IMR-90 (cell line): ENCODE measurements around the gene WNT11. TPM values are rescaled to one million over a fixed set of nuclear protein-coding genes. Genes with fewer than 3 reads are reported as not detected.

Experiments used
- ATAC-seq: fragments of 200-7000 bp; cut with Tn5 transposase; 2 replicates; pipeline ENCODE4 v1.9.1; 2020; ENCODE audit warnings: low read depth, mild to moderate bottlenecking, moderate library complexity
- BruUV-seq: library from RNA; stranded (reverse); fragments of 400-500 nt; replicated peaks from 2 replicates; lab custom pipeline; 2021; lab: Mats Ljungman, UMichigan
- CTCF ChIA-PET: fragments of 300-600 bp; formaldehyde crosslinking; extraction: SDS; loops from one replicate; lab custom pipeline; 2021; ENCODE audit warnings: antibody characterized with exemption; lab: Yijun Ruan, JAX
- POLR2A ChIA-PET: fragments of 300-600 bp; sonication (Branson Sonifier 250); formaldehyde crosslinking; loops from one replicate; lab custom pipeline; 2022; ENCODE audit warnings: antibody characterized with exemption; ENCODE audit not compliant: unreplicated experiment; lab: Charles Lee
- DNase-seq: peaks from one replicate; pipeline ENCODE4 v3.0.0; 2013
- H2AFZ ChIP-seq: replicated peaks from 2 replicates; pipeline ENCODE3; 2013; ENCODE audit warnings: low read length, mild to moderate bottlenecking; ENCODE audit not compliant: poor library complexity
- H2AK5ac ChIP-seq: 2 replicates; pipeline ENCODE4 v1.6.1; 2013; ENCODE audit warnings: low read depth, low read length, inconsistent platforms
- H2AK9ac ChIP-seq: replicated peaks from 2 replicates; pipeline ENCODE3; 2013; ENCODE audit warnings: mild to moderate bottlenecking, low read depth, low read length, moderate library complexity; ENCODE audit not compliant: poor library complexity
- H2BK120ac ChIP-seq: 2 replicates; pipeline ENCODE4 v1.6.1; 2013; ENCODE audit warnings: low read depth, low read length, inconsistent platforms
- H2BK15ac ChIP-seq: 3 replicates; pipeline ENCODE4 v1.6.1; 2013; ENCODE audit warnings: low read depth, low read length, inconsistent platforms
- H2BK20ac ChIP-seq: 2 replicates; pipeline ENCODE4 v1.6.1; 2013; ENCODE audit warnings: low read depth, mild to moderate bottlenecking, inconsistent platforms, low read length, moderate library complexity
- H2BK5ac ChIP-seq: 2 replicates; pipeline ENCODE4 v1.6.1; 2013; ENCODE audit warnings: mild to moderate bottlenecking, low read depth, low read length, inconsistent platforms; ENCODE audit not compliant: poor library complexity, severe bottlenecking
- H3K14ac ChIP-seq: replicated peaks from 2 replicates; pipeline ENCODE4 v1.6.1; 2013; ENCODE audit warnings: low read depth, low read length, inconsistent platforms
- H3K18ac ChIP-seq: 2 replicates; pipeline ENCODE4 v1.6.1; 2013; ENCODE audit warnings: low read depth, low read length, control low read depth
- H3K23ac ChIP-seq: 2 replicates; pipeline ENCODE4 v1.6.1; 2013; ENCODE audit warnings: low read depth, low read length, inconsistent platforms
- H3K27ac ChIP-seq: 2 replicates; pipeline ENCODE4 v1.5.1; 2013; ENCODE audit warnings: mild to moderate bottlenecking, control low read depth, low read length; ENCODE audit not compliant: insufficient read depth
- H3K27me3 ChIP-seq: 2 replicates; pipeline ENCODE4 v1.6.1; 2013; ENCODE audit warnings: low read length; ENCODE audit not compliant: control insufficient read depth, insufficient read depth
- H3K36me3 ChIP-seq: 2 replicates; pipeline ENCODE4 v1.6.1; 2013; ENCODE audit warnings: low read length, mixed read lengths; ENCODE audit not compliant: control insufficient read depth, insufficient read depth
- H3K4ac ChIP-seq: 2 replicates; pipeline ENCODE4 v1.6.1; 2013; ENCODE audit warnings: low read depth, low read length, inconsistent platforms
- H3K4me1 ChIP-seq: 2 replicates; pipeline ENCODE4 v1.6.1; 2013; ENCODE audit warnings: low read length, mixed read lengths; ENCODE audit not compliant: control insufficient read depth, insufficient read depth
- H3K4me2 ChIP-seq: 2 replicates; pipeline ENCODE4 v1.6.1; 2013; ENCODE audit warnings: low read depth, mild to moderate bottlenecking, control low read depth, low read length, moderate library complexity
- H3K4me3 ChIP-seq: 2 replicates; pipeline ENCODE4 v1.5.1; 2013; ENCODE audit warnings: low read depth, mild to moderate bottlenecking, control low read depth, low read length, moderate library complexity; ENCODE audit not compliant: insufficient read depth
- H3K56ac ChIP-seq: 2 replicates; pipeline ENCODE4 v1.6.1; 2013; ENCODE audit warnings: low read length, inconsistent platforms; ENCODE audit not compliant: insufficient read depth; ENCODE audit errors: extremely low read depth
- H3K79me1 ChIP-seq, 2 experiments: 2 replicates each; pipeline ENCODE4 v1.6.1; 2013; ENCODE audit warnings: low read length in 2 of 2, inconsistent platforms in 1 of 2, low read depth in 1 of 2
- H3K9ac ChIP-seq: 2 replicates; pipeline ENCODE4 v1.6.1; 2013; ENCODE audit warnings: low read depth, low read length, control low read depth
- H3K9me1 ChIP-seq: 2 replicates; pipeline ENCODE4 v1.6.1; 2013; ENCODE audit warnings: low read length, inconsistent platforms; ENCODE audit not compliant: insufficient read depth
- H3K9me3 ChIP-seq: 2 replicates; pipeline ENCODE4 v1.6.1; 2013; ENCODE audit warnings: low read length; ENCODE audit not compliant: control insufficient read depth, insufficient read depth
- H4K20me1 ChIP-seq: 2 replicates; pipeline ENCODE4 v1.6.1; 2013; ENCODE audit warnings: low read length, inconsistent platforms; ENCODE audit not compliant: insufficient read depth
- H4K5ac ChIP-seq: 2 replicates; pipeline ENCODE4 v1.6.1; 2013; ENCODE audit warnings: mild to moderate bottlenecking, low read depth, low read length, control low read depth
- H4K8ac ChIP-seq, 2 experiments: 2 replicates each; pipeline ENCODE4 v1.6.1; 2013; ENCODE audit warnings: low read depth in 2 of 2, low read length in 2 of 2, control low read depth in 1 of 2, inconsistent platforms in 1 of 2
- H4K91ac ChIP-seq: 2 replicates; pipeline ENCODE4 v1.6.1; 2013; ENCODE audit warnings: low read depth, low read length, inconsistent platforms; ENCODE audit not compliant: insufficient read depth
- BHLHE40 ChIP-seq: fragments of 150-350 bp; IDR thresholded peaks from 2 replicates; pipeline ENCODE4 v1.6.1; 2016; ENCODE audit warnings: mild to moderate bottlenecking, low read depth, low read length
- CEBPB ChIP-seq: IDR thresholded peaks from 2 replicates; pipeline ENCODE4 v1.6.1; 2012; ENCODE audit warnings: low read depth, low read length, improper control_type of control experiment
- CHD1 ChIP-seq: IDR thresholded peaks from 2 replicates; pipeline ENCODE4 v1.6.1; 2012; ENCODE audit warnings: low read depth, low read length, improper control_type of control experiment
- CTCF ChIP-seq: conservative IDR thresholded peaks from 2 replicates; pipeline ENCODE4 v1.5.1; 2012; ENCODE audit warnings: mild to moderate bottlenecking, low read depth, low read length, improper control_type of control experiment
- ELK1 ChIP-seq: fragments of 150-350 bp; IDR thresholded peaks from 2 replicates; pipeline ENCODE4 v1.6.1; 2016; ENCODE audit warnings: low read depth, mild to moderate bottlenecking, low read length, moderate library complexity, borderline replicate concordance
- FOS ChIP-seq: fragments of 150-350 bp; IDR thresholded peaks from 2 replicates; pipeline ENCODE4 v1.6.1; 2016; ENCODE audit warnings: low read depth, low read length
- MAFK ChIP-seq: IDR thresholded peaks from 2 replicates; pipeline ENCODE4 v1.6.1; 2012; ENCODE audit warnings: low read depth, low read length, improper control_type of control experiment
- MAZ ChIP-seq: IDR thresholded peaks from 2 replicates; pipeline ENCODE4 v1.6.1; 2012; ENCODE audit warnings: low read depth, mild to moderate bottlenecking, low read length, improper control_type of control experiment, moderate library complexity, borderline replicate concordance
- POLR2A ChIP-seq: IDR thresholded peaks from 2 replicates; pipeline ENCODE4 v1.6.1; 2012; ENCODE audit warnings: mild to moderate bottlenecking, low read depth, low read length
- RAD21 ChIP-seq: IDR thresholded peaks from 2 replicates; pipeline ENCODE4 v1.6.1; 2012; ENCODE audit warnings: low read length, improper control_type of control experiment
- RCOR1 ChIP-seq: IDR thresholded peaks from 2 replicates; pipeline ENCODE4 v1.6.1; 2012; ENCODE audit warnings: mild to moderate bottlenecking, low read length, improper control_type of control experiment; ENCODE audit not compliant: insufficient replicate concordance
- RFX5 ChIP-seq: IDR thresholded peaks from 2 replicates; pipeline ENCODE4 v1.8.0; 2012; ENCODE audit warnings: low read depth, mild to moderate bottlenecking, low read length, moderate library complexity
- USF2 ChIP-seq: fragments of 150-350 bp; IDR thresholded peaks from 2 replicates; pipeline ENCODE4 v1.6.1; 2017; ENCODE audit warnings: mild to moderate bottlenecking, antibody characterized with exemption, low read length, low read depth
- WGBS, 2 experiments: methylation state at CpG; one replicate each; pipeline versions ENCODE4 v1.1.5 to v1.1.7; 2013; ENCODE audit warnings: missing lambda C conversion rate in 2 of 2; ENCODE audit not compliant: insufficient read length in 1 of 2; ENCODE audit errors: extremely low coverage in 2 of 2; 5-methylcytosine and 5-hydroxymethylcytosine counted together
- dilution Hi-C: fragments of 300-500 bp; cut with HindIII; formaldehyde crosslinking; loops from one replicate; pipeline ENCODE4 v1.14.3; 2018; ENCODE audit warnings: low sequenced_read_pairs; ENCODE audit not compliant: unreplicated experiment
- in situ Hi-C: fragments of 300-500 bp; cut with MboI; formaldehyde crosslinking; loops from 3 replicates; pipeline ENCODE4 v1.14.3; 2019; ENCODE audit warnings: low sequenced_read_pairs, inconsistent platforms, mixed read lengths
- intact Hi-C: fragments of 100-400 bp; cut with micrococcal nuclease; formaldehyde crosslinking; loops from 2 replicates; pipeline ENCODE4 v1.10.0; 2022
- polyA plus RNA-seq, 3 experiments: library from polyadenylated mRNA; depleted of rRNA; stranded (reverse); fragments of >200 nt; gene quantifications; 2 replicates each; pipeline ENCODE4 v1.2.3, GENCODE V29; 2012; ENCODE audit warnings: low replicate concordance in 1 of 3
- total RNA-seq: library from RNA; depleted of rRNA; stranded (reverse); fragments of >200 nt; gene quantifications from 2 replicates; pipeline ENCODE4 v1.2.3, GENCODE V29; 2012

The WNT11 gene
- total and polyA plus RNA-seq, 2 of the 4 experiments (the other 2 are of a cell fraction) = 0.10 TPM; not detected in 1

GRCh38 chr11:76217653-76218160 is 11.4 kb upstream of the WNT11 start:
- intact Hi-C loops = no loop called here
- dilution Hi-C loops = no loop called here
- H3K14ac ChIP-seq = no peak overlapping the region
- H2BK120ac ChIP-seq = no peak overlapping the region
- H3K36me3 ChIP-seq = no peaks in the 10 kb centered on the region
- H3K23ac ChIP-seq = no peak overlapping the region
- H3K4me2 ChIP-seq = no peak overlapping the region
- no peaks in the 10 kb centered on the region for H4K20me1 ChIP-seq
- H3K9me1 ChIP-seq = no peaks in the 10 kb centered on the region; the same call in 1 of the 2 replicates
- H3K4me1 ChIP-seq = no peaks in the 10 kb centered on the region
- in situ Hi-C loops = loop anchor here (10.0 kb wide), 2 partner anchors 307 to 467 kb away; no protein-coding TSS in a partner anchor
- peaks cover 39% of the 10 kb centered on the region for H3K27me3 ChIP-seq
- BruUV-seq = no TSS peak
- no peak overlapping the region for H4K8ac ChIP-seq
- no peak overlapping the region for H2BK5ac ChIP-seq
- POLR2A ChIA-PET = no interaction called here
- no peak overlapping the region for H3K18ac ChIP-seq
- no peaks in the 10 kb centered on the region for H3K79me1 ChIP-seq
- H3K56ac ChIP-seq = no peak overlapping the region
- DNase-seq (no peak), ATAC-seq (no peak)
- no peak overlapping the region for H2BK20ac ChIP-seq
- no peak overlapping the region for H2AK5ac ChIP-seq
- no peak overlapping the region for H3K4me3 ChIP-seq
- 89% methylated on average over 5 of the region's 8 CpGs; no CpG with 5 or more reads in 1 of the 2 experiments for WGBS, 2 experiments
- no peak overlapping the region for H4K91ac ChIP-seq
- no peak overlapping the region for H4K5ac ChIP-seq
- H2BK15ac ChIP-seq = no peak overlapping the region
- H3K9me3 ChIP-seq = no peaks in the 10 kb centered on the region
- no peak overlapping the region for H3K27ac ChIP-seq
- CTCF ChIA-PET = interaction anchor here (1.5 kb wide), 1 partner anchor 9 kb away, joined by 3 read pairs; no protein-coding TSS in a partner anchor
- no peak overlapping the region for H2AK9ac ChIP-seq
- TF ChIP-seq BHLHE40 = no peak
- TF ChIP-seq CHD1 = no peak
- TF ChIP-seq CTCF = no peak
- no peak for TF ChIP-seq CEBPB
- no peak for TF ChIP-seq RAD21
- TF ChIP-seq POLR2A = no peak
- no peak for TF ChIP-seq USF2
- TF ChIP-seq FOS = no peak
- TF ChIP-seq MAFK = no peak
- no peak for TF ChIP-seq ELK1
- no peak for TF ChIP-seq RFX5
- no peak for TF ChIP-seq MAZ
- TF ChIP-seq RCOR1 = no peak
- H3K4ac ChIP-seq = no peak overlapping the region
- H3K9ac ChIP-seq = no peak overlapping the region
- H2AFZ ChIP-seq = no peak overlapping the region
